Brain microvascular endothelial cell (primary cell): ENCODE measurements around the gene BCR.
A peak's percentile ranks its signal among the peaks of the same experiment; 100 is the strongest.

Experiments used
- DNase-seq: peaks from one replicate; pipeline ENCODE4 v3.0.0-alpha.2; 2020
- H3K27ac ChIP-seq: fragments of 250-450 bp; sonication (Bioruptor Pico); 2 replicates; pipeline ENCODE4 v1.5.1; 2020; ENCODE audit warnings: mild to moderate bottlenecking, moderate library complexity
- H3K27me3 ChIP-seq: fragments of 250-450 bp; sonication (Bioruptor Pico); replicated peaks from 2 replicates; pipeline ENCODE4 v1.5.1; 2020; ENCODE audit warnings: mild to moderate bottlenecking
- H3K36me3 ChIP-seq: fragments of 250-450 bp; sonication (Bioruptor Pico); replicated peaks from 2 replicates; pipeline ENCODE4 v1.5.1; 2020; ENCODE audit warnings: mild to moderate bottlenecking
- H3K4me3 ChIP-seq: 2 replicates; pipeline ENCODE4 v1.5.1; 2011; ENCODE audit warnings: low read depth, mild to moderate bottlenecking, control low read depth, low read length, moderate library complexity
- CTCF ChIP-seq: IDR thresholded peaks from 2 replicates; pipeline ENCODE4 v1.5.1; 2011; ENCODE audit warnings: low read depth, mild to moderate bottlenecking, moderate library complexity, low read length, control low read depth, inconsistent platforms; ENCODE audit errors: missing control alignments
- in situ Hi-C: cut with HindIII; loops from 2 replicates; pipeline ENCODE4 v1.10.0; 2017; ENCODE audit warnings: low sequenced_read_pairs, low pct_ligation_motif_present

BCR gene

GRCh38 chr22:23281406-23282088, 101.2 kb downstream of the BCR start:
- in situ Hi-C loops = no loop called here
- Histone ChIP-seq H3K27me3 (no peaks in the 10 kb centered on the region), H3K4me3 (no peak overlapping the region), H3K36me3 (peaks cover 50% of the 10 kb centered on the region), H3K27ac (peak overlapping the region; percentile 16)
- TF ChIP-seq CTCF = peak; percentile 95
- peak; percentile 67 for DNase-seq

GRCh38 chr22:23282089-23282501, 101.8 kb downstream of the BCR start:
- peaks cover 51% of the 10 kb centered on the region for H3K36me3 ChIP-seq
- peak; percentile 16 for DNase-seq
- peak overlapping the region; percentile 16 for H3K27ac ChIP-seq
- H3K27me3 ChIP-seq = no peaks in the 10 kb centered on the region
- TF ChIP-seq CTCF = no peak
- in situ Hi-C loops = no loop called here
- H3K4me3 ChIP-seq = no peak overlapping the region

GRCh38 chr22:23282516-23282915, 102.2 kb downstream of the BCR start:
- TF ChIP-seq CTCF = no peak
- H3K4me3 ChIP-seq = no peak overlapping the region
- H3K36me3 ChIP-seq = peaks cover 53% of the 10 kb centered on the region
- DNase-seq = no peak
- no peaks in the 10 kb centered on the region for H3K27me3 ChIP-seq
- peak overlapping the region; percentile 16 for H3K27ac ChIP-seq
- in situ Hi-C loops = no loop called here

GRCh38 chr22:23282986-23283385, 102.7 kb downstream of the BCR start:
- H3K4me3 ChIP-seq = no peak overlapping the region
- in situ Hi-C loops = no loop called here
- no peak for DNase-seq
- H3K27me3 ChIP-seq = no peaks in the 10 kb centered on the region
- no peak overlapping the region for H3K27ac ChIP-seq
- TF ChIP-seq CTCF = no peak
- H3K36me3 ChIP-seq = peaks cover 55% of the 10 kb centered on the region

- Histone ChIP-seq H3K4me3 (no peak overlapping the region), H3K27ac (no peak overlapping the region), H3K36me3 (peaks cover 56% of the 10 kb centered on the region), H3K27me3 (no peaks in the 10 kb centered on the region)
- no peak for DNase-seq
- in situ Hi-C loops = no loop called here
- TF ChIP-seq CTCF = no peak
Measured at GRCh38 chr22:23283591-23284503, 103.5 kb downstream of the BCR start.
